Liver (tissue), 9 donors: ENCODE results near the gene EDEM1. TPM values are rescaled to one million over a fixed set of nuclear protein-coding genes. Genes with fewer than 3 reads are reported as not detected.

Experiments
- DNase-seq: peaks from one replicate; pipeline ENCODE4 v3.0.0-alpha.2; 2017; ENCODE audit warnings: low spot score
- H3K27ac ChIP-seq, 2 donors: one replicate each; pipeline ENCODE4 v1.7.0; 2013; ENCODE audit warnings: inconsistent platforms in 2 of 2, low read length in 2 of 2, control low read depth in 1 of 2, low read depth in 1 of 2, mild to moderate bottlenecking in 1 of 2
- H3K27me3 ChIP-seq, 4 donors: one replicate each; pipeline versions ENCODE4 v1.6.1 to v1.7.0; 2013; ENCODE audit warnings: low read length in 3 of 4, inconsistent platforms in 1 of 4, mild to moderate bottlenecking in 1 of 4, moderate library complexity in 1 of 4; ENCODE audit not compliant: control insufficient read depth in 4 of 4, insufficient read depth in 4 of 4
- H3K36me3 ChIP-seq, 4 donors: one replicate each; pipeline versions ENCODE4 v1.6.1 to v1.7.0; 2013; ENCODE audit warnings: low read length in 3 of 4, mild to moderate bottlenecking in 3 of 4, low read depth in 1 of 4, moderate library complexity in 1 of 4; ENCODE audit not compliant: control insufficient read depth in 4 of 4, insufficient read depth in 3 of 4
- H3K4me1 ChIP-seq, 4 donors: one replicate each; pipeline versions ENCODE4 v1.6.1 to v1.7.0; 2013; ENCODE audit warnings: low read length in 3 of 4, mild to moderate bottlenecking in 3 of 4, moderate library complexity in 1 of 4; ENCODE audit not compliant: control insufficient read depth in 4 of 4, insufficient read depth in 4 of 4
- H3K4me3 ChIP-seq, 3 donors: one replicate each; pipeline versions ENCODE4 v1.6.1 to v1.7.0; 2013; ENCODE audit warnings: low read length in 3 of 3, control low read depth in 1 of 3, low read depth in 1 of 3, mild to moderate bottlenecking in 1 of 3
- H3K9ac ChIP-seq, 2 donors: one replicate each; pipeline ENCODE4 v1.7.0; 2013; ENCODE audit warnings: low read length in 2 of 2, mild to moderate bottlenecking in 2 of 2, moderate library complexity in 2 of 2, control low read depth in 1 of 2, low read depth in 1 of 2
- H3K9me3 ChIP-seq, 4 donors: one replicate each; pipeline versions ENCODE4 v1.6.1 to v1.7.0; 2013; ENCODE audit warnings: low read length in 3 of 4; ENCODE audit not compliant: control insufficient read depth in 4 of 4
- ATF3 ChIP-seq: IDR thresholded peaks from 2 replicates; pipeline ENCODE4 v1.6.1; 2016; ENCODE audit warnings: antibody characterized with exemption
- CTCF ChIP-seq: fragments of 150-350 bp; IDR thresholded peaks from 2 replicates; pipeline ENCODE4 v1.5.1; 2017; ENCODE audit warnings: improper control_type of control experiment, low read depth, low read length; ENCODE audit not compliant: missing input control
- EGR1 ChIP-seq, 2 donors: IDR thresholded peaks; 2 replicates each; pipeline ENCODE4 v1.6.1; 2016 to 2018; ENCODE audit warnings: antibody characterized with exemption in 2 of 2, low read depth in 2 of 2
- FOXA1 ChIP-seq: IDR thresholded peaks from 2 replicates; pipeline ENCODE4 v1.6.1; 2016; ENCODE audit warnings: antibody characterized with exemption
- FOXA2 ChIP-seq: IDR thresholded peaks from 2 replicates; pipeline ENCODE4 v1.6.1; 2016; ENCODE audit warnings: antibody characterized with exemption
- GABPA ChIP-seq, 2 donors: IDR thresholded peaks in 1 of 2; conservative IDR thresholded peaks in 1 of 2; 2 replicates each; pipeline ENCODE4 v1.6.1; 2016; ENCODE audit warnings: antibody characterized with exemption in 2 of 2, mild to moderate bottlenecking in 1 of 2, moderate library complexity in 1 of 2
- HNF4A ChIP-seq, 2 donors: conservative IDR thresholded peaks; 2 replicates each; pipeline ENCODE4 v1.6.1; 2016; ENCODE audit warnings: antibody characterized with exemption in 2 of 2, mild to moderate bottlenecking in 2 of 2
- JUND ChIP-seq, 2 donors: IDR thresholded peaks; 2 replicates each; pipeline ENCODE4 v1.6.1; 2016; ENCODE audit warnings: antibody characterized with exemption in 2 of 2
- MAX ChIP-seq: IDR thresholded peaks from 2 replicates; pipeline ENCODE4 v1.6.1; 2016; ENCODE audit warnings: antibody characterized with exemption
- NR2F2 ChIP-seq: IDR thresholded peaks from 2 replicates; pipeline ENCODE4 v1.6.1; 2016; ENCODE audit warnings: antibody characterized with exemption
- RAD21 ChIP-seq, 2 donors: IDR thresholded peaks; 2 replicates each; pipeline ENCODE4 v1.6.1; 2016; ENCODE audit warnings: antibody characterized with exemption in 2 of 2, mild to moderate bottlenecking in 2 of 2
- REST ChIP-seq: IDR thresholded peaks from 2 replicates; pipeline ENCODE4 v1.6.1; 2016; ENCODE audit warnings: antibody characterized with exemption, mild to moderate bottlenecking
- RXRA ChIP-seq, 2 donors: IDR thresholded peaks; 2 replicates each; pipeline ENCODE4 v1.6.1; 2017 to 2018; ENCODE audit warnings: antibody characterized with exemption in 2 of 2, mild to moderate bottlenecking in 1 of 2
- TAF1 ChIP-seq: conservative IDR thresholded peaks from 2 replicates; pipeline ENCODE4 v1.6.1; 2016; ENCODE audit warnings: antibody characterized with exemption, mild to moderate bottlenecking
- YY1 ChIP-seq: IDR thresholded peaks from 2 replicates; pipeline ENCODE4 v1.6.1; 2016; ENCODE audit warnings: antibody characterized with exemption, mild to moderate bottlenecking
- ZBTB33 ChIP-seq: IDR thresholded peaks from 2 replicates; pipeline ENCODE4 v1.6.1; 2016; ENCODE audit warnings: antibody characterized with exemption
- WGBS: extraction: QIAGEN DNeasy Blood & Tissue Kit; methylation state at CpG from one replicate; pipeline ENCODE4 v1.1.7; 2013; 5-methylcytosine and 5-hydroxymethylcytosine counted together
- polyA plus RNA-seq, 2 donors: library from polyadenylated mRNA; stranded (reverse) in 1 of 2; unstranded in 1 of 2; fragments of 200-250 nt in 1 of 2; fragments of >200 nt in 1 of 2; fragmentation: Nextera tagmentation in 1 of 2; extraction: Ambion mirVana in 1 of 2; gene quantifications; one replicate each; pipeline versions ENCODE4 v1.2.1 to v1.2.3, GENCODE V29; 2013 to 2015
- total RNA-seq, 2 donors: library from RNA; depleted of rRNA; stranded (reverse); fragments of >200 nt; gene quantifications; one replicate each; pipeline ENCODE4 v1.2.3, GENCODE V29; 2014
- donor health status: healthy.
- donor health status: healthy.
- donor health status: healthy.
- donor health status: healthy.
- donor health status: healthy.

EDEM1 gene
- total and polyA plus RNA-seq, 4 donors = 20.4 to 97.5 (median 32.9) TPM

- TF ChIP-seq RXRA (IDR thresholded peaks at IDR 0.05) = no peak
These were observed 35.9 kb upstream of the EDEM1 start (continued) for GRCh38 chr3:5151586-5151985.

- DNase-seq = no peak
- Histone ChIP-seq H3K9me3 (no peaks in the 10 kb centered on the region), H3K27me3 (no peaks in the 10 kb centered on the region), H3K4me1 (peaks cover 0 to 5% (median 0%) of the 10 kb centered on the region in 4 donors), H3K4me3 (no peak overlapping the region), H3K36me3 (no peaks in the 10 kb centered on the region), H3K9ac (no peak overlapping the region), H3K27ac (no peak overlapping the region)
- WGBS = 93% methylated on average over 4 of the region's 4 CpGs
- TF ChIP-seq HNF4A (conservative IDR thresholded peaks at IDR 0.05) (no peak), ZBTB33 (no peak), YY1 (no peak), MAX (no peak), RXRA (IDR thresholded peaks at IDR 0.05) (no peak)
These were observed 34.4 kb upstream of the EDEM1 start for GRCh38 chr3:5153074-5153473.

- Histone ChIP-seq H3K9ac (no peak overlapping the region), H3K27ac (no peak overlapping the region), H3K36me3 (no peaks in the 10 kb centered on the region), H3K4me3 (no peak overlapping the region), H3K27me3 (no peaks in the 10 kb centered on the region), H3K9me3 (no peaks in the 10 kb centered on the region), H3K4me1 (no peaks in the 10 kb centered on the region)
- DNase-seq = no peak
- TF ChIP-seq ZBTB33 (no peak), JUND (IDR thresholded peaks at IDR 0.05) (no peak), GABPA (IDR thresholded peaks at IDR 0.05 in 1 of 2, conservative IDR thresholded peaks at IDR 0.05 in 1 of 2) (no peak), NR2F2 (no peak), EGR1 (IDR thresholded peaks at IDR 0.05; ENCODE audit: low read depth in 2 of 2) (no peak), ATF3 (no peak), FOXA1 (no peak)
These were observed 32.3 kb upstream of the EDEM1 start for GRCh38 chr3:5155241-5155640.

- Histone ChIP-seq H3K27me3 (no peaks in the 10 kb centered on the region), H3K36me3 (no peaks in the 10 kb centered on the region), H3K27ac (no peak overlapping the region), H3K9ac (no peak overlapping the region), H3K4me1 (peaks cover 0 to 2% (median 0%) of the 10 kb centered on the region in 4 donors), H3K4me3 (no peak overlapping the region), H3K9me3 (no peaks in the 10 kb centered on the region)
- no peak for DNase-seq
- WGBS = 94% methylated on average over 3 of the region's 3 CpGs
- TF ChIP-seq NR2F2 (no peak), TAF1 (no peak), FOXA2 (no peak), EGR1 (IDR thresholded peaks at IDR 0.05; ENCODE audit: low read depth in 2 of 2) (no peak), JUND (IDR thresholded peaks at IDR 0.05) (no peak), REST (no peak), HNF4A (conservative IDR thresholded peaks at IDR 0.05) (no peak), RAD21 (IDR thresholded peaks at IDR 0.05) (no peak), CTCF (no peak)
These were observed 27.2 kb upstream of the EDEM1 start for GRCh38 chr3:5160321-5160720.
